ENCODE results near the gene TMEM184A.

- TF ChIP-seq CTCF (IDR thresholded peaks at IDR 0.05), result no peak
- no peak for TF ChIP-seq EZH2 (IDR thresholded peaks at IDR 0.05; ENCODE audit: borderline replicate concordance, insufficient read depth, low read depth, low read length, poor library complexity, severe bottlenecking)
Measured at GRCh38 chr7:1601956-1602355, 46.0 kb upstream of the TMEM184A start.

Data from B cell (primary cell).